ENCODE results near the gene CDH23.

Gene CDH23

DNA sequence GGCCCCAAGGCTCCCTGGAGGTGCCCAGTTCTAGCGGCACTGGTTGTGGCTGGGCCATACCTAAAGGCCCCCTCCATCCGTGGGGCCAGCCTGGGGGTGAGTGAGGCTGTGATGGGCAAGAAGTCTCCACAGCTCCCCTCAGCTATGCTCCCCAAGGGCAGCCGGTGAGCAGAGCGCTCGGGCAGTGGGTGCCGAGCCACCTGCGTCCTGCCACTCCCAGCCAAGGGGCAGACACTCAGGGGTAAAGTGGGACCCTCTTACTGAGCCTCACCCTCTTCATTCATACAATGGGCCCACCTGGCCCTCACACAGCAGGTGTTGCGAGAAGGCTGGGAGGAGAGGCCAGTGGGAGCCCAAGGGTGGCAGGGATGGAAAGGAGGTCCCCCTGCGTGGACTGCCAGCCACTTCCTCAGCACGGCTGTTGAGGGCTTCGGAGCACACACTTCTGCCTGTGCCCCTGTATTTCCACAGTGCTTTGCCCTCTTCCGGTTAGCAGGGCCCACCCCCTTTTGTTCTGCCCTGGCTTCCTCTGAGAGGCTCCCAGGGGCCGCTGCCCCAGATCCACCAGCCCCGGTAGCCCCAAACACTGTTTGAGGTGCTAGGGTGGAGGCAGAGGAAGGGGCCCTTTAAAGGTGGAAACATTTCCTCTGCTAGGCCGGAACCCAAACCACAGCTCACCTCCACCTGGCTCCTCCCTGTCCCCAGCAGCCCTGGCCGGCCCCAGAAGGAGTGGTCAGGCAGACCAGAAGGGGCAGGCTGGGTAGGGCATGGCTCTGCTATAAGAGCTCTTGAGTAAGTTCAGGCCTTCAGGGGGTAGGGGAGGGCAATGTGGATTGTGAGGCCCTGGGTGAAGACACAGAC, 339.2 kb downstream of the CDH23 start:
- TF ChIP-seq, protein P1, sequence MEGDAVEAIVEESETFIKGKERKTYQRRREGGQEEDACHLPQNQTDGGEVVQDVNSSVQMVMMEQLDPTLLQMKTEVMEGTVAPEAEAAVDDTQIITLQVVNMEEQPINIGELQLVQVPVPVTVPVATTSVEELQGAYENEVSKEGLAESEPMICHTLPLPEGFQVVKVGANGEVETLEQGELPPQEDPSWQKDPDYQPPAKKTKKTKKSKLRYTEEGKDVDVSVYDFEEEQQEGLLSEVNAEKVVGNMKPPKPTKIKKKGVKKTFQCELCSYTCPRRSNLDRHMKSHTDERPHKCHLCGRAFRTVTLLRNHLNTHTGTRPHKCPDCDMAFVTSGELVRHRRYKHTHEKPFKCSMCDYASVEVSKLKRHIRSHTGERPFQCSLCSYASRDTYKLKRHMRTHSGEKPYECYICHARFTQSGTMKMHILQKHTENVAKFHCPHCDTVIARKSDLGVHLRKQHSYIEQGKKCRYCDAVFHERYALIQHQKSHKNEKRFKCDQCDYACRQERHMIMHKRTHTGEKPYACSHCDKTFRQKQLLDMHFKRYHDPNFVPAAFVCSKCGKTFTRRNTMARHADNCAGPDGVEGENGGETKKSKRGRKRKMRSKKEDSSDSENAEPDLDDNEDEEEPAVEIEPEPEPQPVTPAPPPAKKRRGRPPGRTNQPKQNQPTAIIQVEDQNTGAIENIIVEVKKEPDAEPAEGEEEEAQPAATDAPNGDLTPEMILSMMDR (IDR thresholded peaks at IDR 0.05): no peak

- TF ChIP-seq, protein P1 (IDR thresholded peaks at IDR 0.05): no peak
These were observed 339.8 kb downstream of the CDH23 start for GRCh38 chr10:71736570-71736952.

DNA sequence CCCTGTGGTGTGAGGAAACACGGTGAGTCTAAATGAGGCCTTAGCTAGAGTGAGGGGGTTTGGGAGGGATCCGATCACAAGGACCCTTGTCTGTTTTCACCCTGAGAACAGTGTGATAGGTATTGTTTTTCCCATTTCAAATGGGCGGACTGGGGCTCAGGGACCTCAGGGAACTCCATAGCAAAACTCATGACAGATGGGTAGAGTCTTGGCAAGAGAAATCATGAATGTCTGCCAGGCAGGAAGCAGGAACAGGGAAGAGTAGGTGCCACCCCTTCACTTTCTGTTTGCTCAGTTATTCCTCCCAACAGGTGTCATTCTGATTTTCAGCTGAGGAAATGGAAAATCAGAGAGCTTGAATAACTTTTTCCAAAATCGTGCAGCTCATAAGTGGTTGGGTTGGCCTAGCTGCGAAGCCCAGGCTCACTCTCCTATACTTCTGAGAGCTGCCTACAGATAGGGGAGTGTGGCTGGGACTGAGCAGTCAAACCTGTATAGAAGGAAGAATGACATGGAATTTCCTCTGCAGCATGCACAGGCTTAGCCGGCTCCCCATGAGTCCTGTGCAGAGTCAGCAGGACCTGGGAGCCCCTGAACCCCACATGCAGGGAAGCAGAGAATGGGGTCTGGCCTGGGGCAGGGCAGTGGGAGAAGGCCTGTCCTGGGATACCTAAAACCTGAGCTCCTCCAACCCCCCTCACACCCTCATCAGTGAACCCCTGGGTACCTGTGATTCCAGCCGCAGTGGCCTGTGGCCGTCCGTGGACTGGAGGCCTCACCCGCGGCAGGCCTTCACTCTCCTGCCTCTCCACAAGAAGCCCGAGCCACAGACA, 340.5 kb downstream of the CDH23 start:
- TF ChIP-seq, protein P1 (IDR thresholded peaks at IDR 0.05): no peak

DNA sequence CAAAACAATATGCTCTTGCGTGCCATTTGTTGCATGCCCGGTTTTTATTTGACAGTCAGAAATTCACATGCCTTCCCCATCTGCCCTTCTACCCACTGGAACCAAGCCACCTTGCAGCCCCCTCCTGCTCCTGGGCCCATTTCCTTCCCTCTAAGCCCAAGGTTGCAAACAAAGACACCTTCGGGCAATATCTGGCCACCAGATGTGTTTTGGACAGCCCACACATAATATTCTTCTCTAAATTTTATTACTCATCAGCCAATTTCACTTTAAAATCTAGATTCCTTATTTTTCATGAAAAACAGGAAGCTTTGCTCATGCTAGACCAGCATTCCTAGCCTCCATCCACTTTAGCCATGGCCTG, 341.1 kb downstream of the CDH23 start:
- TF ChIP-seq, protein P1 (IDR thresholded peaks at IDR 0.05): no peak

GRCh38 chr10:71739358-71739900, 342.7 kb downstream of the CDH23 start:
- TF ChIP-seq, protein P1 (IDR thresholded peaks at IDR 0.05): no peak

- TF ChIP-seq, protein P1 (IDR thresholded peaks at IDR 0.05): no peak
These were observed 343.4 kb downstream of the CDH23 start for GRCh38 chr10:71740069-71740653.

- TF ChIP-seq, protein P1 (IDR thresholded peaks at IDR 0.05): no peak
These were observed 344.3 kb downstream of the CDH23 start for GRCh38 chr10:71741029-71741428.

All from LNCAP (cell line).